ENCODE measurements around the gene HES4. TPM values are rescaled to one million over a fixed set of nuclear protein-coding genes. Genes with fewer than 3 reads are reported as not detected.

The HES4 gene
- total RNA-seq, 1 experiment from 2014 or later: 68.7 TPM

- H3K27me3 ChIP-seq (replicated peaks): peaks cover 23% of the 10 kb centered on the region
- H3K36me3 ChIP-seq: no peaks in the 10 kb centered on the region
- H3K27ac ChIP-seq: no peak overlapping the region
- H3K4me3 ChIP-seq: no peak overlapping the region
- no peaks in the 10 kb centered on the region for H3K9me3 ChIP-seq (replicated peaks)
- H3K4me1 ChIP-seq (replicated peaks): peaks cover 12% of the 10 kb centered on the region
- DNase-seq (ENCODE audit: low read depth in 1 of 2, low spot score in 2 of 2): no peak
Measured at GRCh38 chr1:971751-972506, 28.0 kb downstream of the HES4 start.

DNA sequence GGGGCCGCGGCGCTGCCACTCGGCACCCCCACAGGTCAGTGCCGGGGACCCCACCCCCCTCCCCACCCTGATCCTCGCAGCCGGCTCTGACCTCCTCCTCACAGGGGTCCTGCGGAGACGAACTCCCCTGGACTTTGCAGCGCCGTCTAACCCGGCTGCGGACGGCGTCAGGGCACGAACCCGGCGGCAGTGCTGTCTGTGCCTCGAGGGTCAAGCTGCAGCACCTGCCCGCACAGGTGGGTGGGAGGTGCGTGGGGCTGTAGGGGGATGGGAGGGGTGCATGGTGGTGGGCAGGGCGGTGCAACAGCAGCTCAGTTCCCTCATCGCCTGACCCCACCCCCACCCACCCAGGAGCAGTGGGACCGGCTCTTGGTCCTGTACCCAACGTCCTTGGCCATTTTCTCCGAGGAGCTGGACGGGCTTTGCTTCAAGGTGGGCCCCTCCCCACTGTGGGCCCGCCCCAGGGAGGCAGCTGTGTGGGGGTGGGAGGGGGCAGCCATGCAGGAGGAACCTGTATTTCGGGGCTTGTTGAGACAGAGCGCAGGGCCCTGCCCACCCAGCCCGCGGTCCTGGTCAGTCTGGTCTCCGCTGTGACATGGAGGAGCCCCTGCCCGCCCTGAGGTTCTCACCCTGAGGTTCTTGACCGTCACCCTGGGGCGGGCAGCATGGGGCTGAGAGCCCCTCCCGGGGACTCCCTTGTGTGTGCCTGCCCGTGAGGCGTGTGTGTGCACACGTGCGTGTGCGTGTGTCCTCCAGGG lies 28.7 kb downstream of the HES4 start:
- peaks cover 23% of the 10 kb centered on the region for H3K27me3 ChIP-seq (replicated peaks)
- H3K36me3 ChIP-seq: 0 out of 2 replicates have a peak, but pooled peaks cover 4% of the 10 kb centered on the region
- no peak overlapping the region for H3K4me3 ChIP-seq
- peaks cover 17% of the 10 kb centered on the region for H3K4me1 ChIP-seq (replicated peaks)
- no peaks in the 10 kb centered on the region for H3K9me3 ChIP-seq (replicated peaks)
- no peak for DNase-seq (ENCODE audit: low read depth in 1 of 2, low spot score in 2 of 2)
- no peak overlapping the region for H3K27ac ChIP-seq

DNA sequence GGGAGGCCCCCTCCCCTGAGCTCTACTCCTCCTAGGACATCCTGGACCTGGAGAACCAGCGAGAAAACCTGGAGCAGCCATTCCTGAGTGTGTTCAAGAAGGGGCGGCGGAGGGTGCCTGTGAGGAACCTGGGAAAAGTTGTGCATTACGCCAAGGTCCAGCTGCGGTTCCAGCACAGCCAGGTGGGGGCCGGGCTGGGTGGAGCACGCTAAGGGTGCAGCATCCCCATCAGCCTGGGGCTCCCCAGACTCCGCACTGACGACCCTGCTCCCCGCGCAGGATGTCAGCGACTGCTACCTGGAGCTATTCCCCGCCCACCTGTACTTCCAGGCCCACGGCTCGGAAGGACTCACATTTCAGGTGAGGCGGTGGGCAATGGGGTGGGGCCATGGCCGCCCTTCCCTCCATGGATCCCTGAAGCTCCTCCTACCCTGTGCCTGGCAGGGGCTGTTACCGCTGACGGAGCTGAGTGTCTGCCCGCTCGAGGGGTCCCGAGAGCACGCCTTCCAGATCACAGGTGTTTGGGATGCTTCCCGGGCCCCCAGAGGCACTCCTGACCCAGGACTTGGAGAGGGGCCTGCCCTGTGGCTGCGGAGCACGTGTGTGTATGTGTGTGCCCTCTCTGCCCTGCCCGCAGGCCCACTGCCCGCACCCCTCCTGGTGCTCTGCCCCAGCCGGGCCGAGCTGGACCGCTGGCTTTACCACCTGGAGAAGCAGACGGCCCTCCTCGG lies 29.5 kb downstream of the HES4 start:
- H3K4me1 ChIP-seq (replicated peaks): peaks cover 13% of the 10 kb centered on the region
- no peak for DNase-seq (ENCODE audit: low read depth in 1 of 2, low spot score in 2 of 2)
- 0 out of 2 replicates have a peak, but pooled peaks cover 5% of the 10 kb centered on the region for H3K36me3 ChIP-seq
- no peaks in the 10 kb centered on the region for H3K9me3 ChIP-seq (replicated peaks)
- H3K4me3 ChIP-seq: no peak overlapping the region
- H3K27ac ChIP-seq: no peak overlapping the region
- H3K27me3 ChIP-seq (replicated peaks): peaks cover 23% of the 10 kb centered on the region

DNA sequence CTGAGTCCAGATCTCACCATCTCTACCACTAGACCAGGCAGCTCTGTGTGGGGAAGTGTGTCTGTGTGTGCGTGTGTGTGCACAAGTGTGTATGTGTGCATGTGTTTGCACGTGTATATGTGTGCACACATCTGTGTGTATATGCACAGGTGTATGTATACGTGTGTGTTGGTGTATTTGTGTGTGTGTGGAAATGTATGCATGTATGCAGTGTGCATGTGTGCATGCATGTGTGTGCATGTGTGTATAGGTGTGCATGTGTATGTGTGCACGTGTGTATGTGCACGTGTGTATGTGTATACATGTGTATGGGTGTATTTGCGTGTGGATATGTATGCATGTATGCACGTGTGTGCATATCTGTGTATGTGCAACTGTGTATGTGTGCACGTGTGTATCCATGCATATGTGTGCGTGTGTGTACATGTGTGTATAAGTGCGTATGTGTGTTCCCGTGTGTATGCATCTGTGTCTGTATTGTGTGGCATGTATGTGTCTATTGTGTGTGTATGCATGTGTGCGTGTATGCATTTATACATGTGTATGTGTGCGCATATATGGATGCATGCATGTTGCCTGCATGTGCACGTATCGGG lies 30.5 kb downstream of the HES4 start:
- no peaks in the 10 kb centered on the region for H3K9me3 ChIP-seq (replicated peaks)
- H3K27ac ChIP-seq: no peak overlapping the region
- peaks cover 13% of the 10 kb centered on the region for H3K4me1 ChIP-seq (replicated peaks)
- peaks cover 23% of the 10 kb centered on the region for H3K27me3 ChIP-seq (replicated peaks)
- 0 out of 2 replicates have a peak, but pooled peaks cover 7% of the 10 kb centered on the region for H3K36me3 ChIP-seq
- no peak for DNase-seq (ENCODE audit: low read depth in 1 of 2, low spot score in 2 of 2)
- H3K4me3 ChIP-seq: no peak overlapping the region

- Histone ChIP-seq H3K36me3 (peaks cover 18% of the 10 kb centered on the region), H3K9me3 (replicated peaks) (no peaks in the 10 kb centered on the region), H3K4me3 (no peak overlapping the region), H3K27ac (no peak overlapping the region), H3K27me3 (replicated peaks) (peaks cover 23% of the 10 kb centered on the region), H3K4me1 (replicated peaks) (peaks cover 13% of the 10 kb centered on the region)
- DNase-seq (ENCODE audit: low read depth in 1 of 2, low spot score in 2 of 2): no peak
Measured at GRCh38 chr1:967466-968343, 32.2 kb downstream of the HES4 start.

GRCh38 chr1:966704-967300 lies 33.1 kb downstream of the HES4 start:
- Histone ChIP-seq H3K9me3 (replicated peaks) (no peaks in the 10 kb centered on the region), H3K4me1 (replicated peaks) (peaks cover 13% of the 10 kb centered on the region), H3K27ac (peak overlapping the region; percentile 28; the same call in 1 of the 2 replicates), H3K4me3 (peak overlapping the region; percentile 54), H3K27me3 (replicated peaks) (peaks cover 17% of the 10 kb centered on the region), H3K36me3 (peaks cover 24% of the 10 kb centered on the region)
- DNase-seq (ENCODE audit: low read depth in 1 of 2, low spot score in 2 of 2): peak; percentile 73 to 81

- Histone ChIP-seq H3K4me3 (peak within 1 kb of the TSS; percentile 54), H3K36me3 (peaks cover 30% of the 10 kb centered on the region), H3K27ac (peak within 1 kb of the TSS; percentile 28; the same call in 1 of the 2 replicates), H3K9me3 (replicated peaks) (no peaks in the 10 kb centered on the region), H3K27me3 (replicated peaks) (peaks cover 12% of the 10 kb centered on the region; the same call in 1 of the 2 replicates), H3K4me1 (replicated peaks) (peaks cover 17% of the 10 kb centered on the region)
- no peak for DNase-seq (ENCODE audit: low read depth in 1 of 2, low spot score in 2 of 2)
Measured at GRCh38 chr1:966135-966703, 33.7 kb downstream of the HES4 start, which contains the start of gene PLEKHN1. PLEKHN1 (plus strand) TSS chr1:966482; CDS start chr1:966532, 50 bp downstream.

- Histone ChIP-seq H3K27ac (no peak overlapping the region), H3K4me3 (no peak overlapping the region)
Measured at GRCh38 chr1:965526-966134, 34.3 kb downstream of the HES4 start.

GRCh38 chr1:964691-965525 lies 35.0 kb downstream of the HES4 start:
- DNase-seq (ENCODE audit: low read depth in 1 of 2, low spot score in 2 of 2): no peak
- Histone ChIP-seq H3K4me3 (no peak overlapping the region), H3K27me3 (replicated peaks) (0 out of 2 replicates have a peak, but pooled peaks cover 3% of the 10 kb centered on the region), H3K27ac (no peak overlapping the region), H3K36me3 (peaks cover 32% of the 10 kb centered on the region), H3K9me3 (replicated peaks) (no peaks in the 10 kb centered on the region), H3K4me1 (replicated peaks) (peaks cover 25% of the 10 kb centered on the region)

More at GRCh38 chr1:965526-966134, 34.3 kb downstream of the HES4 start:
- Histone ChIP-seq H3K4me1 (replicated peaks) (peaks cover 22% of the 10 kb centered on the region), H3K27me3 (replicated peaks) (peaks cover 10% of the 10 kb centered on the region; the same call in 1 of the 2 replicates), H3K9me3 (replicated peaks) (no peaks in the 10 kb centered on the region), H3K36me3 (peaks cover 30% of the 10 kb centered on the region)
- no peak for DNase-seq (ENCODE audit: low read depth in 1 of 2, low spot score in 2 of 2)

- Histone ChIP-seq H3K4me3 (no peak overlapping the region), H3K27me3 (replicated peaks) (0 out of 2 replicates have a peak, but pooled peaks cover under 1% of the 10 kb centered on the region), H3K27ac (no peak overlapping the region), H3K36me3 (peaks cover 34% of the 10 kb centered on the region), H3K9me3 (replicated peaks) (no peaks in the 10 kb centered on the region; the same call in 1 of the 2 replicates), H3K4me1 (replicated peaks) (peaks cover 30% of the 10 kb centered on the region)
- no peak for DNase-seq (ENCODE audit: low read depth in 1 of 2, low spot score in 2 of 2)
Measured at GRCh38 chr1:963746-964525, 36.0 kb downstream of the HES4 start.
